Mucosa of descending colon (tissue), 3 donors: ENCODE measurements around the gene LCNL1. TPM values are rescaled to one million over a fixed set of nuclear protein-coding genes. Genes with fewer than 3 reads are reported as not detected.

Experiments used
- ATAC-seq: fragments of 200-7000 bp; cut with Tn5 transposase; one replicate; pipeline ENCODE4 v1.9.1; 2020; ENCODE audit warnings: mild to moderate bottlenecking, moderate library complexity
- DNase-seq, 3 donors: peaks; one replicate each; pipeline ENCODE4 v3.0.0-alpha.2; 2020
- H3K36me3 ChIP-seq: fragments of 200-600 bp; one replicate; pipeline ENCODE4 v1.8.0; 2021; ENCODE audit warnings: low read depth, mild to moderate bottlenecking
- H3K4me1 ChIP-seq: fragments of 200-600 bp; one replicate; pipeline ENCODE4 v1.8.0; 2021; ENCODE audit warnings: low read depth, mild to moderate bottlenecking
- H3K4me3 ChIP-seq: fragments of 200-600 bp; one replicate; pipeline ENCODE4 v1.8.0; 2021; ENCODE audit warnings: mild to moderate bottlenecking
- H3K9me3 ChIP-seq: fragments of 200-600 bp; one replicate; pipeline ENCODE4 v1.8.0; 2021; ENCODE audit warnings: mild to moderate bottlenecking
- CTCF ChIP-seq: fragments of 200-600 bp; IDR thresholded peaks from one replicate; pipeline ENCODE4 v1.8.0; 2022; ENCODE audit warnings: antibody characterized with exemption, mild to moderate bottlenecking
- intact Hi-C, 2 donors: fragments of 100-400 bp; cut with DNase I in 1 of 2; cut with micrococcal nuclease in 1 of 2; formaldehyde crosslinking; loops; one replicate each; pipeline versions ENCODE4 v1.11.0 to v1.11.1; 2022; cut with DNase I, micrococcal nuclease
- total RNA-seq, 3 donors: library from RNA; stranded (reverse); fragmentation: NEBNext Ultra II Directional in 2 of 3; extraction: Animal tissue kit (Norgen Biotek cat#: 25700) in 2 of 3; gene quantifications; one replicate each; pipeline versions ENCODE4 v1.2.1 to v1.2.4, GENCODE V29; 2021 to 2023
- donor health status: DM: no; HTN: no; CAD: no; lungs with moderate emphysema.
- donor health status: DM: no; HTN: no; CAD: no.
- donor health status: DM: no; HTN: yes; CAD: no.

Gene LCNL1
- total RNA-seq, 3 donors from 2014 or later: 0.17 to 0.76 TPM; not detected in 1

- DNase-seq (peak in 1 of 3 donors; percentile 44), ATAC-seq (peak; percentile 16)
- H3K4me3 ChIP-seq: no peak overlapping the region
- intact Hi-C loops: no loop called here
- TF ChIP-seq CTCF: no peak
- H3K9me3 ChIP-seq: no peaks in the 10 kb centered on the region
- H3K4me1 ChIP-seq: peaks cover 38% of the 10 kb centered on the region
- H3K36me3 ChIP-seq: no peaks in the 10 kb centered on the region
Observed at GRCh38 chr9:136950656-136951276, 32.0 kb upstream of the LCNL1 start.

GRCh38 chr9:136951541-136952320 lies 31.1 kb upstream of the LCNL1 start, which contains the start of gene LCN12:
Gene LCN12, plus strand, starts transcription at chr9:136952273. Its CDS starts 55 bp downstream, at chr9:136952328.
- DNase-seq (peak; percentile 47 to 63 (median 55)), ATAC-seq (no peak)
- no peak within 1 kb of the TSS for H3K4me3 ChIP-seq
- TF ChIP-seq CTCF: no peak
- no peaks in the 10 kb centered on the region for H3K9me3 ChIP-seq
- no peaks in the 10 kb centered on the region for H3K36me3 ChIP-seq
- intact Hi-C loops: no loop called here
- peaks cover 38% of the 10 kb centered on the region for H3K4me1 ChIP-seq

GRCh38 chr9:136952321-136952850 lies 30.4 kb upstream of the LCNL1 start:
- H3K4me3 ChIP-seq: no peak overlapping the region
- peaks cover 38% of the 10 kb centered on the region for H3K4me1 ChIP-seq
- no peaks in the 10 kb centered on the region for H3K36me3 ChIP-seq
- no peaks in the 10 kb centered on the region for H3K9me3 ChIP-seq
- no peak for TF ChIP-seq CTCF
- intact Hi-C loops: no loop called here
- peak in 1 of 3 donors; percentile 54 for DNase-seq
- ATAC-seq: no peak

- ATAC-seq (no peak), DNase-seq (peak in 2 of 3 donors; percentile 28 to 44)
- intact Hi-C loops: no loop called here
- peaks cover 32% of the 10 kb centered on the region for H3K4me1 ChIP-seq
- H3K9me3 ChIP-seq: no peaks in the 10 kb centered on the region
- no peaks in the 10 kb centered on the region for H3K36me3 ChIP-seq
- H3K4me3 ChIP-seq: no peak overlapping the region
- TF ChIP-seq CTCF: no peak
Observed at GRCh38 chr9:136952876-136953770, 29.7 kb upstream of the LCNL1 start.

- no peak overlapping the region for H3K4me3 ChIP-seq
- H3K4me1 ChIP-seq: peaks cover 25% of the 10 kb centered on the region
- no peaks in the 10 kb centered on the region for H3K9me3 ChIP-seq
- no peak for TF ChIP-seq CTCF
- H3K36me3 ChIP-seq: no peaks in the 10 kb centered on the region
- DNase-seq (peak in 1 of 3 donors; percentile 28), ATAC-seq (no peak)
- intact Hi-C loops: no loop called here
Observed at GRCh38 chr9:136953771-136954269, 29.0 kb upstream of the LCNL1 start.
